Neural cell (in vitro differentiated cells): ENCODE results near the gene SRA1. TPM values are rescaled to one million over a fixed set of nuclear protein-coding genes. Genes with fewer than 3 reads are reported as not detected.

Experiments used
- H2AFZ ChIP-seq: fragments of 200-600, 300-800 bp; sonication (generic), shearing (Covaris generic); 2 replicates; pipeline ENCODE4 v1.6.0; 2014; ENCODE audit warnings: low read depth, mild to moderate bottlenecking, antibody characterized with exemption, low read length, moderate library complexity
- H3F3A ChIP-seq: fragments of 200-600 bp; shearing (Covaris generic); 2 replicates; pipeline ENCODE4 v1.6.1; 2016; ENCODE audit warnings: mild to moderate bottlenecking, moderate library complexity, mixed read lengths, antibody characterized with exemption, low read length; ENCODE audit not compliant: insufficient read depth, poor library complexity, severe bottlenecking
- H3K27ac ChIP-seq: fragments of 200-600, 300-800 bp; sonication (generic), shearing (Covaris generic); 2 replicates; pipeline ENCODE4 v1.5.1; 2014; ENCODE audit warnings: mild to moderate bottlenecking, low read length, moderate library complexity
- H3K27me3 ChIP-seq: fragments of 300-800, 200-600 bp; sonication (generic), shearing (Covaris generic); 2 replicates; pipeline ENCODE4 v1.6.0; 2014; ENCODE audit warnings: mild to moderate bottlenecking, low read depth, low read length, moderate library complexity; ENCODE audit not compliant: insufficient read depth
- H3K36me3 ChIP-seq: fragments of 300-800, 200-600 bp; sonication (generic), shearing (Covaris generic); 2 replicates; pipeline ENCODE4 v1.5.1; 2014; ENCODE audit warnings: mild to moderate bottlenecking, antibody characterized with exemption, low read length, moderate library complexity; ENCODE audit not compliant: insufficient read depth
- H3K4me2 ChIP-seq: fragments of 300-800, 200-600 bp; sonication (generic), shearing (Covaris generic); 2 replicates; pipeline ENCODE4 v1.6.0; 2014; ENCODE audit warnings: mild to moderate bottlenecking, low read length
- H3K4me3 ChIP-seq: fragments of 300-800, 200-600 bp; sonication (generic), shearing (Covaris generic); 2 replicates; pipeline ENCODE4 v1.5.1; 2014; ENCODE audit warnings: mild to moderate bottlenecking, low read length, moderate library complexity
- H3K79me2 ChIP-seq: fragments of 200-600 bp; shearing (Covaris generic); replicated peaks from 2 replicates; pipeline ENCODE4 v1.6.0; 2014; ENCODE audit warnings: mild to moderate bottlenecking, low read length, moderate library complexity; ENCODE audit not compliant: insufficient read depth
- H3K9ac ChIP-seq: fragments of 300-800, 200-600 bp; sonication (generic), shearing (Covaris generic); 2 replicates; pipeline ENCODE4 v1.6.1; 2016; ENCODE audit warnings: mild to moderate bottlenecking, low read length, mixed read lengths
- H3K9me2 ChIP-seq: fragments of 200-600 bp; shearing (Covaris generic); 2 replicates; pipeline ENCODE4 v1.6.1; 2016; ENCODE audit warnings: mild to moderate bottlenecking, low read length, mixed read lengths; ENCODE audit not compliant: insufficient read depth
- H3K9me3 ChIP-seq: fragments of 200-600, 300-800 bp; sonication (generic), shearing (Covaris generic); 2 replicates; pipeline ENCODE4 v1.6.1; 2016; ENCODE audit warnings: mild to moderate bottlenecking, mixed run types, low read length, moderate library complexity, mixed read lengths
- H4K20me1 ChIP-seq: fragments of 200-600 bp; shearing (Covaris generic); 2 replicates; pipeline ENCODE4 v1.6.1; 2016; ENCODE audit warnings: mild to moderate bottlenecking, mixed run types; ENCODE audit not compliant: insufficient read depth
- CTCF ChIP-seq: fragments of 450-650 bp; IDR thresholded peaks from 2 replicates; pipeline ENCODE4 v1.5.1; 2014; ENCODE audit warnings: antibody characterized with exemption, mild to moderate bottlenecking, moderate library complexity; ENCODE audit not compliant: poor library complexity, severe bottlenecking
- EP300 ChIP-seq: fragments of 450-650 bp; conservative IDR thresholded peaks from 2 replicates; pipeline ENCODE4 v1.6.1; 2014; ENCODE audit warnings: antibody characterized with exemption, mild to moderate bottlenecking, moderate library complexity; ENCODE audit not compliant: poor library complexity, severe bottlenecking
- EZH2 ChIP-seq: fragments of 200-600, 300-800 bp; shearing (Covaris generic), sonication (generic); IDR thresholded peaks from 2 replicates; pipeline ENCODE4 v1.6.1; 2014; ENCODE audit warnings: antibody characterized with exemption, low read length, borderline replicate concordance, mild to moderate bottlenecking; ENCODE audit not compliant: insufficient read depth, poor library complexity, severe bottlenecking
- MXI1 ChIP-seq: fragments of 450-650 bp; conservative IDR thresholded peaks from 2 replicates; pipeline ENCODE4 v1.6.1; 2014; ENCODE audit warnings: antibody characterized with exemption, mild to moderate bottlenecking; ENCODE audit not compliant: poor library complexity, severe bottlenecking
- POLR2AphosphoS5 ChIP-seq: IDR thresholded peaks from 2 replicates; pipeline ENCODE4 v1.6.1; 2012
- RAD21 ChIP-seq: fragments of 450-650 bp; conservative IDR thresholded peaks from 2 replicates; pipeline ENCODE4 v1.6.1; 2014; ENCODE audit warnings: antibody characterized with exemption, mild to moderate bottlenecking, moderate library complexity
- REST ChIP-seq: IDR thresholded peaks from 2 replicates; pipeline ENCODE4 v1.6.1; 2012; ENCODE audit warnings: borderline replicate concordance
- SMC3 ChIP-seq: fragments of 450-650 bp; conservative IDR thresholded peaks from 2 replicates; pipeline ENCODE4 v1.6.1; 2014; ENCODE audit warnings: antibody characterized with exemption, mild to moderate bottlenecking, moderate library complexity; ENCODE audit not compliant: poor library complexity
- TAF1 ChIP-seq: IDR thresholded peaks from 2 replicates; pipeline ENCODE4 v1.6.1; 2012; ENCODE audit warnings: low read depth
- polyA plus RNA-seq: library from polyadenylated mRNA; depleted of rRNA; stranded (reverse); fragments of >200 nt; gene quantifications from 2 replicates; pipeline ENCODE4 v1.2.3, GENCODE V29; 2014

The SRA1 gene
- polyA plus RNA-seq, 1 donor from 2014 or later: 73.5 TPM

GRCh38 chr5:140542972-140543371 lies 14.3 kb downstream of the SRA1 start:
- Histone ChIP-seq H3K9ac (no peak overlapping the region), H3K36me3 (peaks cover 11% of the 10 kb centered on the region), H3K27ac (no peak overlapping the region), H3K27me3 (no peaks in the 10 kb centered on the region), H2AFZ (no peak overlapping the region), H3K4me3 (no peak overlapping the region), H3K9me3 (no peaks in the 10 kb centered on the region), H3K79me2 (no peaks in the 10 kb centered on the region), H3F3A (no peaks in the 10 kb centered on the region), H3K4me2 (no peak overlapping the region), H3K9me2 (no peaks in the 10 kb centered on the region), H4K20me1 (no peaks in the 10 kb centered on the region)
- no peak for TF ChIP-seq EP300
- TF ChIP-seq POLR2AphosphoS5: no peak
- TF ChIP-seq EZH2: no peak
- TF ChIP-seq REST: no peak
- TF ChIP-seq SMC3: no peak
- TF ChIP-seq RAD21: no peak
- TF ChIP-seq MXI1: no peak
- no peak for TF ChIP-seq TAF1
- TF ChIP-seq CTCF: no peak

GRCh38 chr5:140540227-140540626 lies 17.0 kb downstream of the SRA1 start:
- no peak overlapping the region for H3K9ac ChIP-seq
- H2AFZ ChIP-seq: no peak overlapping the region
- H3K9me2 ChIP-seq: no peaks in the 10 kb centered on the region
- H3K36me3 ChIP-seq: peaks cover 12% of the 10 kb centered on the region
- H4K20me1 ChIP-seq: no peaks in the 10 kb centered on the region
- no peaks in the 10 kb centered on the region for H3K9me3 ChIP-seq
- H3K27ac ChIP-seq: no peak overlapping the region
- H3K79me2 ChIP-seq: no peaks in the 10 kb centered on the region
- no peak overlapping the region for H3K4me2 ChIP-seq
- TF ChIP-seq SMC3 (no peak), MXI1 (no peak), EZH2 (no peak), REST (no peak), EP300 (no peak), RAD21 (no peak), POLR2AphosphoS5 (no peak), CTCF (no peak)
- no peak overlapping the region for H3K4me3 ChIP-seq
- H3K27me3 ChIP-seq: no peaks in the 10 kb centered on the region
- H3F3A ChIP-seq: no peaks in the 10 kb centered on the region
